BJ (cell line): ENCODE data around the gene MYH9. TPM values are rescaled to one million over a fixed set of nuclear protein-coding genes. Genes with fewer than 3 reads are reported as not detected.

ENCODE experiments used
- CTCF ChIA-PET: fragments of 350-600 bp; formaldehyde crosslinking; extraction: SDS; loops from one replicate; lab custom pipeline; 2021; ENCODE audit warnings: antibody characterized with exemption, inconsistent platforms; lab: Yijun Ruan, JAX
- POLR2A ChIA-PET: fragments of 300-600 bp; sonication (Branson Sonifier 250); formaldehyde crosslinking; extraction: SDS; loops from one replicate; lab custom pipeline; 2021; ENCODE audit warnings: antibody characterized with exemption; lab: Charles Lee
- DNase-seq: peaks from one replicate; pipeline ENCODE4 v3.0.0-alpha.2; 2011; ENCODE audit warnings: low read depth
- H3K27me3 ChIP-seq: 2 replicates; pipeline ENCODE4 v1.6.0; 2011; ENCODE audit warnings: low read length; ENCODE audit not compliant: control insufficient read depth, insufficient read depth
- H3K36me3 ChIP-seq: 2 replicates; pipeline ENCODE4 v1.5.1; 2011; ENCODE audit warnings: low read length; ENCODE audit not compliant: control insufficient read depth, insufficient read depth
- H3K4me3 ChIP-seq: 2 replicates; pipeline ENCODE4 v1.5.1; 2011; ENCODE audit warnings: low read depth, mild to moderate bottlenecking, control low read depth, low read length
- CTCF ChIP-seq: IDR thresholded peaks from 2 replicates; pipeline ENCODE4 v1.5.1; 2011; ENCODE audit warnings: low read depth, mild to moderate bottlenecking, control low read depth, inconsistent platforms, low read length, moderate library complexity; ENCODE audit not compliant: insufficient read depth
- polyA plus RNA-seq: library from polyadenylated mRNA; depleted of rRNA; stranded (reverse); fragments of >200 nt; gene quantifications from 2 replicates; pipeline ENCODE4 v1.2.3, GENCODE V29; 2011

The MYH9 gene
- polyA plus RNA-seq, 1 experiment: 340 TPM

- no peak for DNase-seq
- no peak overlapping the region for H3K4me3 ChIP-seq
- H3K27me3 ChIP-seq: no peaks in the 10 kb centered on the region
- peaks cover 7% of the 10 kb centered on the region for H3K36me3 ChIP-seq
- POLR2A ChIA-PET: no interaction called here
- TF ChIP-seq CTCF: no peak
- CTCF ChIA-PET: interaction anchor here (0.5 to 1.6 kb wide), 5 partner anchors 10 to 972 kb away, joined by 3 to 9 read pairs (median 3); partner anchors contain the start of gene HMOX1
Observed at GRCh38 chr22:36352803-36353507, 34.8 kb downstream of the MYH9 start.

- ChIA-PET POLR2A (interaction anchor here (0.5 kb wide), 1 partner anchor 40 kb away, joined by 10 read pairs; no protein-coding TSS in a partner anchor), CTCF (interaction anchor here (0.5 to 1.6 kb wide), 6 partner anchors 9 to 971 kb away, joined by 3 to 9 read pairs (median 3); partner anchors contain the start of gene HMOX1)
- TF ChIP-seq CTCF: no peak
- no peak overlapping the region for H3K4me3 ChIP-seq
- H3K36me3 ChIP-seq: peaks cover 8% of the 10 kb centered on the region
- H3K27me3 ChIP-seq: no peaks in the 10 kb centered on the region
- no peak for DNase-seq
Observed at GRCh38 chr22:36351921-36352802, 35.6 kb downstream of the MYH9 start.

GRCh38 chr22:36350751-36351594 lies 36.8 kb downstream of the MYH9 start:
- ChIA-PET CTCF (interaction anchor here (0.9 to 1.4 kb wide), 3 partner anchors 11 to 34 kb away, joined by 3 read pairs; no protein-coding TSS in a partner anchor), POLR2A (interaction anchor here (0.5 kb wide), 1 partner anchor 41 kb away, joined by 10 read pairs; no protein-coding TSS in a partner anchor)
- H3K4me3 ChIP-seq: no peak overlapping the region

GRCh38 chr22:36349726-36350125 lies 38.0 kb downstream of the MYH9 start:
- ChIA-PET POLR2A (no interaction called here), CTCF (no interaction called here)
- no peak for TF ChIP-seq CTCF
- H3K27me3 ChIP-seq: no peaks in the 10 kb centered on the region
- DNase-seq: no peak
- no peak overlapping the region for H3K4me3 ChIP-seq
- peaks cover 10% of the 10 kb centered on the region for H3K36me3 ChIP-seq

More at GRCh38 chr22:36350751-36351594, 36.8 kb downstream of the MYH9 start:
- TF ChIP-seq CTCF: no peak
- no peak for DNase-seq
- Histone ChIP-seq H3K27me3 (no peaks in the 10 kb centered on the region), H3K36me3 (peaks cover 10% of the 10 kb centered on the region)
